Measurements from ENCODE around the gene GPX3. TPM values are rescaled to one million over a fixed set of nuclear protein-coding genes. Genes with fewer than 3 reads are reported as not detected.

GPX3 gene
- polyA plus RNA-seq, 1 of the 3 experiments (the other 2 are of a cell fraction): 3.2 TPM

DNA sequence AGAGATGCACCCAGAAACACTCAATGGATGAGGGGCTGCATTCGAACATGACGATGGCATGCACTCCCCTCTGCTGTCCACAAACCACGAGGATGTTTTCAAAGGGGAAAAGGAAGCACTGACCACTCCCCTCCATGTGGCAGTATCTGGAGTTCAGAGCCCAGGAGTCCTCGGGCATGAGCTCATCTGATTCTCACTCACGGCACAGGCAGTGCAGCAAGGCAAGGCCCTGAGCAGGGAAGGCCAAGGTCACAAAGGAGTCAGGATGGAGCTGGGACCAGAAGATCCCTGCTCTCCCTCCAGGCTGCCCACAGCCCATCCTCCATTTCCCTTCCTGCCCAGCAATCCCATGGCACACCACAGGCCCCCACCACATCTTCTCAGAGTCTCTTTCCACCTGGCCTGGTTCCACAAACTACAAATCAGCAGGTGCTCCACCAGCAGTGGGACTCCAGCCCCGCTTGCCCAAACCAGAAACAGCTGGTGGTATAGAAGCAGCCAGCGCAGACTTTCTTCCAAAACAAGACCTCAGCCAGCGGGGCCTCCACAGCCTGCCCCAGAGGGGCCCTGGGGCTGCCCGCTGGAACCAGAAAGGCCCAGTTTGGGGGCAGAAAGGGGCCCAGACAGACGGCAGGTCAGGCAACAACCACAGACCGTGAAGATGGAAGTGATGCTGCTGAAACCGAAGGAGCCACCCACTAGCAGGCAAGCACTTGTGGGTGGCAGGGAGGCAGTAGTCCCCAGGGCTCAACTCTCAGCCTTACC, 48.2 kb downstream of the GPX3 start:
- no peak for DNase-seq
- 91% methylated on average over 10 of the region's 12 CpGs for WGBS (ENCODE audit: low lambda C conversion rate)

DNA sequence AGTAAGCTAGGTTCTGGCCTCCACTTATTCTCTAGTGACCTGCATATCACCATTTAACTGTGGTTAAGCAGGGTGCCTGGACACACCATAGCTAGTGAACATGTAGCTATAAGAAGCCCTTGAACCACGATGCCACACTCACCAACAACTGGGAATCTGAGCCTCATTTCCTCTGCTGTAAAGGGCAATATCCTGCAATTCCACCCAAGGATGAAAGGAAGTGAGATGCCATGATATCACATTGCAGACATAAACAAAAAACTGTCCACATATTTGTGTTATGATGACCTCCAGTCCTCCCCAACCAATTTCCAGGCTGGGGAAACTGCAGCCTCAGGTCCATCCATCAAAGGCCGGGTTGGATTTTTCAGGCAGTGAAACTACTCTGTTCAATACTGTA, 50.1 kb downstream of the GPX3 start:
- CTCF ChIA-PET: interaction anchor here (1.0 to 2.9 kb wide), 5 partner anchors 16 to 56 kb away, joined by 3 to 20 read pairs (median 6); no protein-coding TSS in a partner anchor
- Histone ChIP-seq H3K27me3 (ENCODE audit: insufficient read depth) (no peaks in the 10 kb centered on the region), H3K9ac (no peak overlapping the region), H3K4me1 (ENCODE audit: control insufficient read depth in 1 of 2, insufficient read depth in 2 of 2, low read depth in 1 of 2, low read length in 1 of 2) (peaks cover 21 to 37% of the 10 kb centered on the region in 2 experiments; a peak in 3 of 4 replicates), H3K36me3 (replicated peaks in 1 of 2; ENCODE audit: control insufficient read depth in 1 of 2, insufficient read depth in 2 of 2, low read length in 1 of 2) (peaks cover 3 to 4% of the 10 kb centered on the region in 2 experiments), H3F3A (replicated peaks; ENCODE audit: insufficient read depth) (peaks cover 24% of the 10 kb centered on the region), H3K9me2 (no peaks in the 10 kb centered on the region), H3K4me2 (peak overlapping the region; percentile 18; the same call in 1 of the 2 replicates), H3K27ac (ENCODE audit: low read depth in 2 of 2, low read length in 1 of 2) (peak overlapping the region; percentile 17 to 31), H3K4me3 (ENCODE audit: low read depth in 2 of 2, low read length in 1 of 2) (no peak overlapping the region), H2AFZ (ENCODE audit: low read depth) (no peak overlapping the region), H4K20me1 (ENCODE audit: insufficient read depth) (peaks cover 18% of the 10 kb centered on the region), H3K79me2 (ENCODE audit: insufficient read depth) (peaks cover 92% of the 10 kb centered on the region), H3K9me3 (no peaks in the 10 kb centered on the region)
- peak; percentile 48; the same call in 1 of the 2 replicates for TF ChIP-seq SIN3A (IDR thresholded peaks at IDR 0.05; ENCODE audit: borderline replicate concordance, low read depth, low read length)
- peak; percentile 33; the same call in 1 of the 2 replicates for TF ChIP-seq TCF12 (IDR thresholded peaks at IDR 0.05)
- no peak for TF ChIP-seq MEF2A (IDR thresholded peaks at IDR 0.05; ENCODE audit: borderline replicate concordance, low read depth)
- TF ChIP-seq, protein P1, sequence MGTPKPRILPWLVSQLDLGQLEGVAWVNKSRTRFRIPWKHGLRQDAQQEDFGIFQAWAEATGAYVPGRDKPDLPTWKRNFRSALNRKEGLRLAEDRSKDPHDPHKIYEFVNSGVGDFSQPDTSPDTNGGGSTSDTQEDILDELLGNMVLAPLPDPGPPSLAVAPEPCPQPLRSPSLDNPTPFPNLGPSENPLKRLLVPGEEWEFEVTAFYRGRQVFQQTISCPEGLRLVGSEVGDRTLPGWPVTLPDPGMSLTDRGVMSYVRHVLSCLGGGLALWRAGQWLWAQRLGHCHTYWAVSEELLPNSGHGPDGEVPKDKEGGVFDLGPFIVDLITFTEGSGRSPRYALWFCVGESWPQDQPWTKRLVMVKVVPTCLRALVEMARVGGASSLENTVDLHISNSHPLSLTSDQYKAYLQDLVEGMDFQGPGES (IDR thresholded peaks at IDR 0.05; ENCODE audit: low read depth, low read length): no peak
- WGBS (ENCODE audit: low lambda C conversion rate): 65% methylated on average over 2 of the region's 2 CpGs
- DNase-seq: no peak
- POLR2A ChIA-PET: interaction anchor here (0.6 kb wide), 1 partner anchor 10 kb away, joined by 3 read pairs; the partner anchor contains the start of gene TNIP1

More for the DNA sequence above, 48.2 kb downstream of the GPX3 start:
- POLR2A ChIA-PET: interaction anchor here (0.9 kb wide), 1 partner anchor 12 kb away, joined by 4 read pairs; the partner anchor contains the start of gene TNIP1
- CTCF ChIA-PET: interaction anchor here (0.8 to 2.2 kb wide), 6 partner anchors 13 to 67 kb away, joined by 4 to 13 read pairs (median 6); no protein-coding TSS in a partner anchor
- H3K9me2 ChIP-seq: no peaks in the 10 kb centered on the region
- peaks cover 2 to 3% of the 10 kb centered on the region in 2 experiments for H3K36me3 ChIP-seq (replicated peaks in 1 of 2; ENCODE audit: control insufficient read depth in 1 of 2, insufficient read depth in 2 of 2, low read length in 1 of 2)
- no peak overlapping the region for H3K9ac ChIP-seq
- no peak overlapping the region for H2AFZ ChIP-seq (ENCODE audit: low read depth)
- H3K4me3 ChIP-seq (ENCODE audit: low read depth in 2 of 2, low read length in 1 of 2): no peak overlapping the region
- H3K4me2 ChIP-seq: no peak overlapping the region
- H3K9me3 ChIP-seq: no peaks in the 10 kb centered on the region
- H3K27me3 ChIP-seq (ENCODE audit: insufficient read depth): no peaks in the 10 kb centered on the region
- peaks cover 8% of the 10 kb centered on the region; the same call in 1 of the 2 replicates for H4K20me1 ChIP-seq (ENCODE audit: insufficient read depth)
- H3K27ac ChIP-seq (ENCODE audit: low read depth in 2 of 2, low read length in 1 of 2): peak overlapping the region in 1 of 2 experiments; percentile 71; a peak in 1 of 4 replicates
- peaks cover 90% of the 10 kb centered on the region for H3K79me2 ChIP-seq (ENCODE audit: insufficient read depth)
- TF ChIP-seq TCF12 (IDR thresholded peaks at IDR 0.05) (no peak), GATA2 (CRISPR knock-in tag; IDR thresholded peaks at IDR 0.05) (no peak)
- TF ChIP-seq, protein P2, sequence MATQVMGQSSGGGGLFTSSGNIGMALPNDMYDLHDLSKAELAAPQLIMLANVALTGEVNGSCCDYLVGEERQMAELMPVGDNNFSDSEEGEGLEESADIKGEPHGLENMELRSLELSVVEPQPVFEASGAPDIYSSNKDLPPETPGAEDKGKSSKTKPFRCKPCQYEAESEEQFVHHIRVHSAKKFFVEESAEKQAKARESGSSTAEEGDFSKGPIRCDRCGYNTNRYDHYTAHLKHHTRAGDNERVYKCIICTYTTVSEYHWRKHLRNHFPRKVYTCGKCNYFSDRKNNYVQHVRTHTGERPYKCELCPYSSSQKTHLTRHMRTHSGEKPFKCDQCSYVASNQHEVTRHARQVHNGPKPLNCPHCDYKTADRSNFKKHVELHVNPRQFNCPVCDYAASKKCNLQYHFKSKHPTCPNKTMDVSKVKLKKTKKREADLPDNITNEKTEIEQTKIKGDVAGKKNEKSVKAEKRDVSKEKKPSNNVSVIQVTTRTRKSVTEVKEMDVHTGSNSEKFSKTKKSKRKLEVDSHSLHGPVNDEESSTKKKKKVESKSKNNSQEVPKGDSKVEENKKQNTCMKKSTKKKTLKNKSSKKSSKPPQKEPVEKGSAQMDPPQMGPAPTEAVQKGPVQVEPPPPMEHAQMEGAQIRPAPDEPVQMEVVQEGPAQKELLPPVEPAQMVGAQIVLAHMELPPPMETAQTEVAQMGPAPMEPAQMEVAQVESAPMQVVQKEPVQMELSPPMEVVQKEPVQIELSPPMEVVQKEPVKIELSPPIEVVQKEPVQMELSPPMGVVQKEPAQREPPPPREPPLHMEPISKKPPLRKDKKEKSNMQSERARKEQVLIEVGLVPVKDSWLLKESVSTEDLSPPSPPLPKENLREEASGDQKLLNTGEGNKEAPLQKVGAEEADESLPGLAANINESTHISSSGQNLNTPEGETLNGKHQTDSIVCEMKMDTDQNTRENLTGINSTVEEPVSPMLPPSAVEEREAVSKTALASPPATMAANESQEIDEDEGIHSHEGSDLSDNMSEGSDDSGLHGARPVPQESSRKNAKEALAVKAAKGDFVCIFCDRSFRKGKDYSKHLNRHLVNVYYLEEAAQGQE (IDR thresholded peaks at IDR 0.05; ENCODE audit: low read depth, low read length): no peak
- TF ChIP-seq, protein P1 (IDR thresholded peaks at IDR 0.05; ENCODE audit: low read depth, low read length): no peak
- peaks cover 14% of the 10 kb centered on the region for H3F3A ChIP-seq (replicated peaks; ENCODE audit: insufficient read depth)
- H3K4me1 ChIP-seq (ENCODE audit: control insufficient read depth in 1 of 2, insufficient read depth in 2 of 2, low read depth in 1 of 2, low read length in 1 of 2): peaks cover 26 to 37% of the 10 kb centered on the region in 2 experiments; a peak in 3 of 4 replicates
